ENCODE measurements around the gene GPC5. TPM values are rescaled to one million over a fixed set of nuclear protein-coding genes. Genes with fewer than 3 reads are reported as not detected.
"Not testable (repeated sequence)": the region's sequence is repeated elsewhere in the genome, so short reads cannot be mapped to it uniquely, and the experiment has no call there.

The GPC5 gene
- total RNA-seq, 1 donor from 2014 or later, result 0.24 TPM

- H3K36me3 Mint-ChIP-seq (ENCODE audit: low read depth), result no peaks in the 10 kb centered on the region
- intact Hi-C loops (cut with micrococcal nuclease), result no loop called here
- H3K4me1 Mint-ChIP-seq, result no peaks in the 10 kb centered on the region
- peaks cover 9% of the 10 kb centered on the region for H3K9me3 Mint-ChIP-seq
- H3K27me3 Mint-ChIP-seq, result no peaks in the 10 kb centered on the region
- H3K4me3 Mint-ChIP-seq, result no peak overlapping the region
- CTCF ChIA-PET, result no interaction called here
- ATAC-seq (ENCODE audit: low read depth) (no peak), DNase-seq (no peak)
- TF ChIP-seq CTCF (IDR thresholded peaks at IDR 0.05), result no peak
- POLR2A ChIA-PET, result no interaction called here
- no peak overlapping the region for H3K27ac Mint-ChIP-seq
Observed at GRCh38 chr13:92461402-92461801, 1063.0 kb downstream of the GPC5 start.

GRCh38 chr13:92461831-92462230 lies 1063.4 kb downstream of the GPC5 start:
- H3K4me3 Mint-ChIP-seq, result no peak overlapping the region
- no peak for TF ChIP-seq CTCF (IDR thresholded peaks at IDR 0.05)
- no peak for DNase-seq
- intact Hi-C loops (cut with micrococcal nuclease), result no loop called here
- POLR2A ChIA-PET, result no interaction called here
- no peaks in the 10 kb centered on the region for H3K4me1 Mint-ChIP-seq
- peaks cover 9% of the 10 kb centered on the region for H3K9me3 Mint-ChIP-seq
- H3K36me3 Mint-ChIP-seq (ENCODE audit: low read depth), result no peaks in the 10 kb centered on the region
- no peak for ATAC-seq (ENCODE audit: low read depth)
- no peak overlapping the region for H3K27ac Mint-ChIP-seq
- H3K27me3 Mint-ChIP-seq, result no peaks in the 10 kb centered on the region
- CTCF ChIA-PET, result no interaction called here

- ChIA-PET POLR2A (no interaction called here), CTCF (no interaction called here)
- Mint-ChIP-seq H3K4me3 (no peak overlapping the region), H3K27me3 (no peaks in the 10 kb centered on the region), H3K27ac (no peak overlapping the region), H3K9me3 (peaks cover 9% of the 10 kb centered on the region), H3K4me1 (no peaks in the 10 kb centered on the region), H3K36me3 (ENCODE audit: low read depth) (no peaks in the 10 kb centered on the region)
- TF ChIP-seq CTCF (IDR thresholded peaks at IDR 0.05), result no peak
- no peak for DNase-seq
- intact Hi-C loops (cut with micrococcal nuclease), result no loop called here
- no peak for ATAC-seq (ENCODE audit: low read depth)
Observed at GRCh38 chr13:92463134-92463533, 1064.7 kb downstream of the GPC5 start.

- intact Hi-C loops (cut with micrococcal nuclease), result no loop called here
- TF ChIP-seq CTCF (IDR thresholded peaks at IDR 0.05), result no peak
- CTCF ChIA-PET, result no interaction called here
- H3K36me3 Mint-ChIP-seq (ENCODE audit: low read depth), result no peaks in the 10 kb centered on the region
- ATAC-seq (ENCODE audit: low read depth), result no peak
- H3K27me3 Mint-ChIP-seq, result no peaks in the 10 kb centered on the region
- H3K9me3 Mint-ChIP-seq, result peaks cover 4% of the 10 kb centered on the region
- no peaks in the 10 kb centered on the region for H3K4me1 Mint-ChIP-seq
- no peak for DNase-seq
- no peak overlapping the region for H3K27ac Mint-ChIP-seq
- POLR2A ChIA-PET, result no interaction called here
- no peak overlapping the region for H3K4me3 Mint-ChIP-seq
Observed at GRCh38 chr13:92473765-92474475, 1075.5 kb downstream of the GPC5 start.

- POLR2A ChIA-PET, result no interaction called here
- ATAC-seq (ENCODE audit: low read depth), result no peak
- intact Hi-C loops (cut with micrococcal nuclease), result no loop called here
- Mint-ChIP-seq H3K9me3 (peaks cover 9% of the 10 kb centered on the region), H3K4me1 (no peaks in the 10 kb centered on the region), H3K4me3 (no peak overlapping the region), H3K36me3 (ENCODE audit: low read depth) (no peaks in the 10 kb centered on the region), H3K27ac (no peak overlapping the region), H3K27me3 (no peaks in the 10 kb centered on the region)
- CTCF ChIA-PET, result no interaction called here
- no peak for DNase-seq
- no peak for TF ChIP-seq CTCF (IDR thresholded peaks at IDR 0.05)
Observed at GRCh38 chr13:92480387-92480786, 1082.0 kb downstream of the GPC5 start.

- H3K4me3 Mint-ChIP-seq; CTCF ChIA-PET; H3K9me3 Mint-ChIP-seq; POLR2A ChIA-PET; H3K4me1 Mint-ChIP-seq; H3K36me3 Mint-ChIP-seq (ENCODE audit: low read depth); intact Hi-C loops (cut with micrococcal nuclease); H3K27ac Mint-ChIP-seq; DNase-seq; ATAC-seq (ENCODE audit: low read depth); H3K27me3 Mint-ChIP-seq: not testable (repeated sequence)
Observed at GRCh38 chr13:92482790-92483189, 1084.4 kb downstream of the GPC5 start.
